ENCODE measurements around the gene ANXA6. TPM values are rescaled to one million over a fixed set of nuclear protein-coding genes. Genes with fewer than 3 reads are reported as not detected.

The ANXA6 gene
- total and polyA plus RNA-seq, 10 of the 15 experiments (the other 5 are each of a cell fraction or from before 2014, with no cell fraction given) = 44.0 to 571 (median 465) TPM

DNA sequence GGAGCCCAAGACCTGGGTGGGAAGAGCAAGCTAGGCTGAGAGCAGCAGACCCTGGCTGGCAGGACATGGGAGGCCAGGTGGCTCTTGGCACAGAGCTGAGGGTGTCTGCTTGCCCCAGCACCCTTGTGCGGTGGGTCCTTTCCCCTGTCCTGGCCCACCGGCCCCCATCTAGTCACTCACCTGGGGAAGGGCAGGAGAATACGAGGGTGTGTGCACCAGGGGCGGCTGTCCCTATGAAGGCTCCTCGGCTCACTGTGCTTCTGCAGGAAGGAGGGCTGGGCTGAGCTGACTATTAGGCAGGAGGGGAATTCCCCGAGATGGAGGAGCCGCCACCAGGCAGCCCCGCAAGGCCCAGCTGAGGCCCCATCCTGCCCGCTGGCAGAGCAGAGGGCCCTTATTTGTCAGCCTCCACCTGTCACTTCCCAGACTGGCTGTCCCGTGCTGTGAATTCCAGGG is 70.6 kb downstream of the ANXA6 start:
- CTCF ChIA-PET = interaction anchor here (0.6 to 8.0 kb wide), 12 partner anchors 9 to 386 kb away, joined by 3 to 90 read pairs (median 4); partner anchors contain the start of gene RBM22
- Histone ChIP-seq H3K9ac (ENCODE audit: control insufficient read depth, insufficient read depth, low read length) (peak overlapping the region; percentile 80), H4K20me1 (ENCODE audit: control insufficient read depth, insufficient read depth) (no peaks in the 10 kb centered on the region), H3K27ac (ENCODE audit: control insufficient read depth, insufficient read depth) (peak overlapping the region; percentile 88), H2AFZ (ENCODE audit: control insufficient read depth, low read depth, low read length) (peak overlapping the region; percentile 44; the same call in 1 of the 2 replicates), H3K36me3 (ENCODE audit: control insufficient read depth in 2 of 2, insufficient read depth in 2 of 2, low read length in 1 of 2) (no peaks in the 10 kb centered on the region), H3K27me3 (replicated peaks in 1 of 2; ENCODE audit: control insufficient read depth in 2 of 2, insufficient read depth in 2 of 2, low read length in 1 of 2) (no peaks in the 10 kb centered on the region), H3K4me2 (ENCODE audit: control insufficient read depth, insufficient read depth) (peak overlapping the region; percentile 99), H3K4me3 (peak overlapping the region; percentile 89), H3K4me1 (ENCODE audit: control insufficient read depth, insufficient read depth, low read length) (peaks cover 29% of the 10 kb centered on the region), H3K79me2 (ENCODE audit: control insufficient read depth, insufficient read depth, low read length) (peaks cover 51% of the 10 kb centered on the region), H3K9me3 (replicated peaks; ENCODE audit: control insufficient read depth, insufficient read depth, low read length) (no peaks in the 10 kb centered on the region)
- 3% methylated on average over 10 of the region's 10 CpGs for WGBS (ENCODE audit: insufficient coverage, insufficient replicate concordance, low lambda C conversion rate, missing lambda C conversion rate)
- intact Hi-C loops (cut with micrococcal nuclease; ENCODE audit: unreplicated experiment) = no loop called here
- BruUV-seq (replicated peaks) = no TSS peak
- RAD21 ChIA-PET (ENCODE audit: unreplicated experiment) = interaction anchor here (1.3 to 8.5 kb wide), 11 partner anchors 10 to 166 kb away, joined by 4 to 94 read pairs (median 7); partner anchors contain the start of gene ANXA6
- in situ Hi-C loops (cut with MboI) = no loop called here
- SMC1A ChIA-PET (ENCODE audit: uncharacterized antibody, unreplicated experiment) = interaction anchor here (0.6 to 7.7 kb wide), 15 partner anchors 8 to 123 kb away, joined by 3 to 125 read pairs (median 8); partner anchors contain the start of gene ANXA6
- POLR2A ChIA-PET = interaction anchor here (1.0 to 14.3 kb wide), 13 partner anchors 8 to 166 kb away, joined by 3 to 222 read pairs (median 4); partner anchors contain the start of gene GM2A
- ATAC-seq = peak; percentile 79
- DNase-seq (ENCODE audit: low read depth, low spot score) = no peak
- no peak for FAIRE-seq
- no peak for TF ChIP-seq ZNF217 (IDR thresholded peaks at IDR 0.05)
- 0 out of 2 replicates have a peak, but pooled peaks have one; percentile 18 for TF ChIP-seq HCFC1 (IDR thresholded peaks at IDR 0.05; ENCODE audit: low read length)
- no peak for TF ChIP-seq CHD1 (IDR thresholded peaks at IDR 0.05; ENCODE audit: low read depth, low read length)
- no peak for TF ChIP-seq PML (IDR thresholded peaks at IDR 0.05; ENCODE audit: low read length)
- no peak for TF ChIP-seq NFYB (IDR thresholded peaks at IDR 0.05; ENCODE audit: insufficient read depth, low read depth, low read length)
- no peak for TF ChIP-seq NFYA (IDR thresholded peaks at IDR 0.05; ENCODE audit: borderline replicate concordance, low read depth, low read length)
- no peak for TF ChIP-seq ZNF622 (IDR thresholded peaks at IDR 0.05)
- no peak for TF ChIP-seq STAT3 (IDR thresholded peaks at IDR 0.05; ENCODE audit: low read depth, low read length)
- TF ChIP-seq POLR2AphosphoS5 (IDR thresholded peaks at IDR 0.05; ENCODE audit: low read length) = peak; percentile 74
- no peak for TF ChIP-seq GATAD2B (conservative IDR thresholded peaks at IDR 0.05; ENCODE audit: low read depth)
- TF ChIP-seq, protein P1, sequence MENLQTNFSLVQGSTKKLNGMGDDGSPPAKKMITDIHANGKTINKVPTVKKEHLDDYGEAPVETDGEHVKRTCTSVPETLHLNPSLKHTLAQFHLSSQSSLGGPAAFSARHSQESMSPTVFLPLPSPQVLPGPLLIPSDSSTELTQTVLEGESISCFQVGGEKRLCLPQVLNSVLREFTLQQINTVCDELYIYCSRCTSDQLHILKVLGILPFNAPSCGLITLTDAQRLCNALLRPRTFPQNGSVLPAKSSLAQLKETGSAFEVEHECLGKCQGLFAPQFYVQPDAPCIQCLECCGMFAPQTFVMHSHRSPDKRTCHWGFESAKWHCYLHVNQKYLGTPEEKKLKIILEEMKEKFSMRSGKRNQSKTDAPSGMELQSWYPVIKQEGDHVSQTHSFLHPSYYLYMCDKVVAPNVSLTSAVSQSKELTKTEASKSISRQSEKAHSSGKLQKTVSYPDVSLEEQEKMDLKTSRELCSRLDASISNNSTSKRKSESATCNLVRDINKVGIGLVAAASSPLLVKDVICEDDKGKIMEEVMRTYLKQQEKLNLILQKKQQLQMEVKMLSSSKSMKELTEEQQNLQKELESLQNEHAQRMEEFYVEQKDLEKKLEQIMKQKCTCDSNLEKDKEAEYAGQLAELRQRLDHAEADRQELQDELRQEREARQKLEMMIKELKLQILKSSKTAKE (IDR thresholded peaks at IDR 0.05; ENCODE audit: low read depth, poor library complexity, severe bottlenecking) = no peak
- TF ChIP-seq POLR2A (IDR thresholded peaks at IDR 0.05; ENCODE audit: low read depth, low read length) = peak; percentile 89
- TF ChIP-seq IRF5 (IDR thresholded peaks at IDR 0.05; ENCODE audit: borderline replicate concordance) = no peak
- no peak for TF ChIP-seq BRCA1 (IDR thresholded peaks at IDR 0.05; ENCODE audit: low read depth, low read length)
- no peak for TF ChIP-seq ATF2 (IDR thresholded peaks at IDR 0.05; ENCODE audit: low read length)
- no peak for TF ChIP-seq CBX3 (IDR thresholded peaks at IDR 0.05; ENCODE audit: borderline replicate concordance, low read depth)
- 0 out of 2 replicates have a peak, but pooled peaks have one; percentile 38 for TF ChIP-seq NKRF (conservative IDR thresholded peaks at IDR 0.05)
- TF ChIP-seq NFIC (IDR thresholded peaks at IDR 0.05; ENCODE audit: low read depth, low read length) = no peak
- TF ChIP-seq YY1 (IDR thresholded peaks at IDR 0.05; ENCODE audit: low read depth, low read length) = peak; percentile 80
